Measurements from ENCODE around the gene MORC1. TPM values are rescaled to one million over a fixed set of nuclear protein-coding genes. Genes with fewer than 3 reads are reported as not detected.

Gene MORC1
- total RNA-seq, 2 experiments from 2014 or later: not detected

GRCh38 chr3:108953210-108953609, 164.7 kb downstream of the MORC1 start:
- ATAC-seq (ENCODE audit: poor library complexity): no peak
- Mint-ChIP-seq H3K27me3 (peaks cover 17% of the 10 kb centered on the region), H3K4me1 (ENCODE audit: low read depth) (no peaks in the 10 kb centered on the region), H3K4me3 (no peak overlapping the region), H3K36me3 (ENCODE audit: low read depth) (no peaks in the 10 kb centered on the region), H3K9me3 (no peaks in the 10 kb centered on the region), H3K27ac (no peak overlapping the region)
- no peaks in the 10 kb centered on the region for H3K36me3 ChIP-seq (ENCODE audit: insufficient read depth, low read length)
- intact Hi-C loops (cut with DNase I, micrococcal nuclease): no loop called here
- H3K4me1 ChIP-seq (ENCODE audit: insufficient read depth, low read length): no peaks in the 10 kb centered on the region
- H3K9me3 ChIP-seq (ENCODE audit: control insufficient read depth in 1 of 2, insufficient read depth in 1 of 2, low read length in 2 of 2): no peaks in the 10 kb centered on the region
- CTCF ChIA-PET: no interaction called here
- DNase-seq: no peak
- H3K27me3 ChIP-seq (ENCODE audit: control insufficient read depth in 1 of 2, insufficient read depth in 2 of 2, low read length in 2 of 2): peaks cover 0 to 5% of the 10 kb centered on the region in 2 experiments
- TF ChIP-seq CTCF (IDR thresholded peaks at IDR 0.05): no peak
- POLR2A ChIA-PET: no interaction called here
- H3K27ac ChIP-seq (ENCODE audit: low read depth in 1 of 2, low read length in 2 of 2): no peak overlapping the region
- no peak overlapping the region for H3K4me3 ChIP-seq (ENCODE audit: low read length)

GRCh38 chr3:108951820-108952501, 166.0 kb downstream of the MORC1 start:
- Histone ChIP-seq H3K27me3 (ENCODE audit: control insufficient read depth in 1 of 2, insufficient read depth in 2 of 2, low read length in 2 of 2) (peaks cover 0 to 5% of the 10 kb centered on the region in 2 experiments), H3K36me3 (ENCODE audit: insufficient read depth, low read length) (no peaks in the 10 kb centered on the region), H3K27ac (ENCODE audit: low read depth in 1 of 2, low read length in 2 of 2) (no peak overlapping the region), H3K4me3 (ENCODE audit: low read length) (no peak overlapping the region), H3K9me3 (ENCODE audit: control insufficient read depth in 1 of 2, insufficient read depth in 1 of 2, low read length in 2 of 2) (no peaks in the 10 kb centered on the region), H3K4me1 (ENCODE audit: insufficient read depth, low read length) (no peaks in the 10 kb centered on the region)
- no peaks in the 10 kb centered on the region for H3K4me1 Mint-ChIP-seq (ENCODE audit: low read depth)
- H3K27ac Mint-ChIP-seq: no peak overlapping the region
- no peak for TF ChIP-seq CTCF (IDR thresholded peaks at IDR 0.05)
- peaks cover 20% of the 10 kb centered on the region for H3K27me3 Mint-ChIP-seq
- CTCF ChIA-PET: no interaction called here
- H3K9me3 Mint-ChIP-seq: no peaks in the 10 kb centered on the region
- POLR2A ChIA-PET: no interaction called here
- no peak for ATAC-seq (ENCODE audit: poor library complexity)
- H3K36me3 Mint-ChIP-seq (ENCODE audit: low read depth): no peaks in the 10 kb centered on the region
- intact Hi-C loops (cut with DNase I, micrococcal nuclease): no loop called here
- H3K4me3 Mint-ChIP-seq: no peak overlapping the region
- no peak for DNase-seq

DNA sequence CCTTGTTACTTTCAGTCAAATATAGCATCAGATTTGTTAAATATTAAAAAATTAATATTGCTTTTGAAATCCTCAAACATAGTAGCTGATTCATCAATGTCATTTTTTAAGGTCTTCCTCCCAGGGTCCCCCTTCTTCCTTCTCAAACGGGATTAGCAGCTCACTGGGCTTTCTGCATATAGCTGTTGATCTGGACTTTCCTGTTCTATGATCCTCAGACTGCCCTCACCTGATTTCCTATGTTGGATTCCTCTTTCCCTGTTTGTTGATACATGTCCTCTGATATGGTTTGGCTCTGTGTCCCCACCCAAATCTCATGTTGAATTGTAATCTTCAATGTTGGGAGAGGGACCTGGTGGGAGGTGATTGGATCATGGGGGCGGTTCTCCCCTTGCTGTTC, 170.1 kb downstream of the MORC1 start:
- Histone ChIP-seq H3K36me3 (ENCODE audit: insufficient read depth, low read length) (no peaks in the 10 kb centered on the region), H3K4me3 (ENCODE audit: low read length) (no peak overlapping the region), H3K4me1 (ENCODE audit: insufficient read depth, low read length) (no peaks in the 10 kb centered on the region), H3K27ac (ENCODE audit: low read depth in 1 of 2, low read length in 2 of 2) (no peak overlapping the region), H3K9me3 (ENCODE audit: control insufficient read depth in 1 of 2, insufficient read depth in 1 of 2, low read length in 2 of 2) (no peaks in the 10 kb centered on the region), H3K27me3 (ENCODE audit: control insufficient read depth in 1 of 2, insufficient read depth in 2 of 2, low read length in 2 of 2) (peaks cover 0 to 5% of the 10 kb centered on the region in 2 experiments)
- DNase-seq (no peak), ATAC-seq (ENCODE audit: poor library complexity) (no peak)
- POLR2A ChIA-PET: no interaction called here
- Mint-ChIP-seq H3K4me3 (no peak overlapping the region), H3K27me3 (peaks cover 16% of the 10 kb centered on the region), H3K9me3 (no peaks in the 10 kb centered on the region), H3K4me1 (ENCODE audit: low read depth) (no peaks in the 10 kb centered on the region), H3K36me3 (ENCODE audit: low read depth) (no peaks in the 10 kb centered on the region), H3K27ac (no peak overlapping the region)
- intact Hi-C loops (cut with DNase I, micrococcal nuclease): no loop called here
- TF ChIP-seq CTCF (IDR thresholded peaks at IDR 0.05): no peak
- CTCF ChIA-PET: no interaction called here
